GM21786 (cell line): Measurements from ENCODE around the gene ADRA2C.

Experiments
- ATAC-seq: cut with Tn5 transposase; IDR thresholded peaks from one replicate; pipeline ENCODE4 v1.9.1; 2021; ENCODE audit not compliant: unreplicated experiment

The ADRA2C gene

DNA sequence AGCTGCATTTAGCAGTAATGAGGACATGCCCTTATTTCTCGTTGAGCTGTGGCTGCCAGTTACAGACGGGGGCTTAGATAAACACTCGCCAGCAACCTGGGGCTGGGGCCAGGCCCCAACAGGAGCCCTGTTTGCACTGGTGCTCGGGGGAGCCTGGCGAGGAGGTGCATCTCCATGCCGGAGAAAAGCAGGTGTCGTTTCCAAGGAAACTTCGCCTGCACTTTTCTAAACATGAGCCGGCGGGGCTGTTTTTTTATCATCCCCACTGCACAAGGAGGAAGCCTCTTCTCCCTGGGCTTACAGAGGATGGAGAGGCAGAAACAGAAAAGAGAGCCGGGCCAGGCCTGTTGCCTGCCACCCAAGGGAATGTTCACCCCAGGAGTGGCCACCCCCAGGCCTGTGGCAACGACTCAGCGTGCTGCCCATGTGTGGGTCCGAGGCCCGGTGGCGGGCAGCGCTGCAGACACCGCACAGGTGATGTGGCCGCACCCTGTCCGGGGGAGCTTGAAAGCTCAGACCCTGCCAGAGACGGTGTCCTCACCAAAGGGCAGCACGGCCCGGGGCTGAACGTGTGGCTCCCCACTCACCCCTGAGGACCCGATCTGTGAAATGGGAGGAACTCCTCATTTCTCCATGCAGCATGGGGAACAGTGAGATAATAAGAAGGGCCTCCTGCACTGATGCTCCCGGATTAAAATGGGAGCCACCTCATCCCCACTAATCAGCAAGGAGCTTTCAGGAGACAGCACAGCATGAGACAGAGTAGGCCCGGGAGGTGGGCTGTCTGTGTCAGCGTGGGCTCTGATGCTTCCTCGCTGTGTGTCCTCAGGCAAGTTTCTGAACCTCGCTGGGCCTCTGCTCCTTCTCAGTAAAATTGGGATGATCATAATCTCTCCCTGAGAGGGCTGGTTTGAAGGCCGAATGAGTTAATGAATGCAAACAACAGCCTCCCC is 33.8 kb upstream of the ADRA2C start:
- no peak for ATAC-seq

GRCh38 chr4:3733195-3733594 is 33.0 kb upstream of the ADRA2C start:
- no peak for ATAC-seq

- no peak for ATAC-seq
Observed at GRCh38 chr4:3735196-3735595, 31.0 kb upstream of the ADRA2C start.

GRCh38 chr4:3736290-3736689 is 29.9 kb upstream of the ADRA2C start:
- ATAC-seq, result no peak

GRCh38 chr4:3736806-3737205 is 29.4 kb upstream of the ADRA2C start:
- ATAC-seq, result no peak

DNA sequence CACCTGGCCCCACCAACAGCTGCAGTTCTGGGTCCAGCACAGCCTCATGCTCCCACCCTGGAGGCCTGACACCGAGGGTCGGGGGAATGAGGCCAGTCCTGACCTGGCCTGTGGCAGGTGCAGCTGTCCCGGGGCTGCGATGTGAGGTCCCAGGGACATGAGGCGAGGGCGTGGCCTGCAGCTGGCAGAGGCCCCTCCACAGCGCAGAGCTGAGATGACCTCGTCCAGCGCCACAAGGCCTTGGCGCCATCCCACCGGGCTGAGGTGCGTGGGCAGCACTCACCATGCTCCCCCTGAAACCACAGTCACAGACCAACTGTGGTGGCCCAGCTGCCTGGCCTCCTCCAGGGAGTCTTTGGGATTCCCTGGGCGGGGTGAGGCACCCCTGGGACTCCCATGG is 26.6 kb upstream of the ADRA2C start:
- no peak for ATAC-seq

DNA sequence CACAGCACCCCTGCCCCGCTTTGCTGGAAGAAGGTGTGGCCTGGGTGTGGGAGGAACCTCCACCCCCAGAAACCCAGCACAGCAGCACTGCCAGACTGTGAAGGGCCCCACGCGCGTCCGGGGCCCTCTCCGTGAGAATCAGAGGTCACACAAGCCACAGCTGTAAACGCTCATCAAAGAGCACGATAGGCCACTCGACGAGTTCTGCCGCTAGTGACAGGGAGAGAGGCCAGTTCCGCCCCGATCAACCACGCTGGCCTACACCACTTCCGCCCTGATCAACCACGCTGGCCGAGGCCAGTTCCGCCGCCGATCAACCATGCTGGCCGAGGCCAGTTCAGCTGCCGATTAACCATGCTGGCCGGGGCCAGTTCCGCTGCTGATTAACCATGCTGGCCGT is 25.9 kb upstream of the ADRA2C start:
- ATAC-seq, result no peak

GRCh38 chr4:3741217-3742011 is 24.8 kb upstream of the ADRA2C start:
- ATAC-seq, result no peak

GRCh38 chr4:3742610-3743009 is 23.6 kb upstream of the ADRA2C start:
- ATAC-seq, result no peak

- no peak for ATAC-seq
Observed at GRCh38 chr4:3744232-3744631, 22.0 kb upstream of the ADRA2C start.

GRCh38 chr4:3744901-3745300 is 21.3 kb upstream of the ADRA2C start:
- ATAC-seq, result no peak

DNA sequence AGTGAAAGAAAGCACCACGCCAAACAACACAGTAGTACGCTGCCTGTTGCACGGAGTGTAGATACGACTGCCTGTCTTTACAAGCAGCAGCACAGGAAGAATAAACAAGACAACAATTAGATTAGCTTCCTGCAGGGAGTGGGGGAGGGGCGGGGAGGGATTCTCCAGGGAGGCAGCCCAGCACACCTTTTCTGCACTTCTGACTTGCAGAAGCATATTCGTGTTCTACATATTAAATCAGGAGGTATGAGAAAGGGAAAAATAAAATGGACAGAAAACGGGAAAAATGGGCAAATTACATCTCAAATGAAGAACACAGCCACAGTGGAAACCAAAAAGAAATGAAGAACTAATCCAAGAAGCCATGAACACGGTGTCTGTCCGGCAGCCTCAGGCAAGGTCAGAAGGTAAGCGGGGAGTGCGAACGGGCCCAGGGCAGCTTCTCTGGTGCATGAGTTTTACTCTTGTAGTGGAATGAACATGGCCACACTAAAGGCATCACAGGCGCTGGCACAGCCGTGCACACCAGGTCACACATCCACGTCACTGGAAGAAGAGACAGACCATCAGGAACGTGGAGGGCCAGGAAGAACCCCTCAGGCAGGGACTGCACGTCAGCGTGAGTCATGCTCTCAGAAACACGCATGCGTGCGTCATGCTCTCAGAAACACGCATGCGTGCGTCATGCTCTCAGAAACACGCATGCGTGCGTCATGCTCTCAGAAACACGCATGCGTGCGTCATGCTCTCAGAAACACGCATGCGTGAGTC is 20.1 kb upstream of the ADRA2C start:
- no peak for ATAC-seq

DNA sequence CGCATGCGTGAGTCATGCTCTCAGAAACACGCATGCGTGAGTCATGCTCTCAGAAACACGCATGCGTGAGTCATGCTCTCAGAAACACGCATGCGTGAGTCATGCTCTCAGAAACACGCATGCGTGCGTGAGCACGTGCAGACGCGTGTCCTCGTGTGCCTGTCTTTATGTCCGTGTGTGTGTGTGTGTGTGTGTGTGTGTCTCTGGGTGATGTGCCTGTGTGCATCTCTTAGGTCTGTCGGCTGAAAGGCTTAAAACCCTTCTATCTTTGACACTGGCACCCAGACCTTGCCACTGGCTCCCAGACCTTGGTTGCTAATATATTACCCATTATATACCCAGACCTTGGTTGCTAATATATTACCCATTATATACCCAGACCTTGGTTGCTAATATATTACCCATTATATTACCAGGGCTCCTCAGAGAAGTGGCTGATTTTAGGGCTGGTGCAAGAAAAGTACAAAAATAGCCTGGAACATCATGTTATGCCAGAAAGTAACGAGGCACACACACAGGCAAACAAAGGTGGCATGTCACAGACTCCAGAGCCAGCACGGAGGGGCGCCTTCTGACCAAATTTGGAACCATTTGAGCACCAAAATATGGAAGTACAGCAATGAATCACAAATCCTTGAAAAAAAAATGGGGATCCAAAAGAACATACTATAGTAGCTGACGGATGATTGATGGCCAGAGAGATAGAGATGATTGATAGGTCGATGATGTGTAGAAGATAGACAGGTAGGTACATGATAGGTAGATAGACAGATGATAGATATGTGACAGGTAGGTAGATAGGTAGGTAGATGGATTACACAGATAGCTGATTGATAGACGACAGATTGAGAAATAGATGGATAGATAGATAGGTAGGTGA is 19.2 kb upstream of the ADRA2C start:
- ATAC-seq, result no peak

GRCh38 chr4:3747581-3747904 is 18.6 kb upstream of the ADRA2C start:
- ATAC-seq, result no peak

DNA sequence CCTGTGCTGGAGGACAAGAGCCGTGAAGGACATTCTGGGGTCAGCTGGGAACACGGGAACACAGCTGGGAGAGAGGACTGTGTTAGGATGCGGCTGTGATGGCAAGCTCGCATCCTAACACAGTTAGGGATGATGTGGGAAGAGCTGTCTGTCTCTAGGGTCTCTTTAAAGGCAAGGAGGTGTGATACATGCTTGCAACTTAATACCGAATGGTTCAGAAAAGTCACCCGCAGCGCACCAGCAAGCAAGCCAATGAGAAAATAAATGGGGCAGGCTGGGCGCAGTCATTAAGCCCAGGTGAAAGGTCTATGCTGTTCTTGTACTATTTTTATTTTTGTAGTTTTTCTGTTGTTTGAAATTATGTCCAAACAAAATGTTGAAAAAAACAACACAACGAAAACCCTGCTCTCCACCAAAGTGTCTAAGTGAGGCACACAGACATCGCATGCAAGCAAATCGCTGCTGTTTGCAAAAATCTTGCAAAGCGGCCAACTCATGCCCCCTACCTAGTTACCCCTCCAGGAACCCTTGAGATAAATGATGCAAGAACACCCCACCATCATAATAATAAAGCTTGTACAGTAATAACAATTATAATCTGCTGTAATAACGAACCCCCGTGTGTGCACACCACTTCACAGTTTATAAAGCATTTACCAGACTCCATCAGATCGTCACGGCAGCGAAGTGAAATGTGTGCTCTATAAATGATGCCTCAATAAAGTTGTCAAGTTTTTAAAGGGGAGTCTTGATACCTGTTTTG is 17.9 kb upstream of the ADRA2C start:
- ATAC-seq, result no peak

DNA sequence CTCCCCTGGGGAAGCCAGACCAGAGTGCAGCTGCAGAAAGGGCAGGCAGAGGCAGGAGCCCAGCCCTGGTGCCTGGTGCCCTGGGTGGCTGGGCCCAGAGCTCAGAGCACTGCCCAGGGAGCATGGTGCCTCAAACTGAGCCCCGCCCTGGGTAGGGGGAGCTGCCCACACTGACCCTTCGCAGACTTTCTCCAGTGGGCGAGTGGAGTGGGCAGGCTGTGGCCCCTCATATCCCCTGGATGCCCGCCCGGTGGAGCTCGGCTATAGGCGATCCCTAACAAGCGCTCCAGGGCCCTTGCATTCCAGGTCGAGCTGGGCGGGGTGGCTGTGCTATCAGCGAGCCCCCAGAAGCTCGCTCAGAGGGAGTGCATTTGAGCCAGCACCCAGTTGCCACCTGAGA is 17.1 kb upstream of the ADRA2C start:
- ATAC-seq, result no peak

DNA sequence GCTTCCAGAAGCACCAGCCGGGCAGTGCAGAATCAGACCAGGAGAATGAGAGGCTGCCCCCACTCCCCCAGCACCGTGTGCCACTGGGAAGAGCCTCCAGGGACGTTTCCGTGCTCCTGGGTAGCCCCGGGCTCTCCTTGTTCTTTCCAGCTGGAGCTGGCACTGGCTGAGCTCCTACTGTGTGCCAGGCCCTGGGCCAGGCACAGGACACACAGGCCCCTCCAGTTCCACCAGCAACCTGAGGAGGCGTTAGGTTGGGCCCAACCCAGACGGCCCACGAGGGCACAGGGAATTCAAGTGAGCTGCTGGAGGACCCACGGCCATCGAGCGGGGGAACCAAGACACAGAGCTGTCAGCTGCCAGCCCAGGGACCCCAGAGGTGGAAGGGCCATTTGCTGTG is 15.9 kb upstream of the ADRA2C start:
- ATAC-seq, result no peak

DNA sequence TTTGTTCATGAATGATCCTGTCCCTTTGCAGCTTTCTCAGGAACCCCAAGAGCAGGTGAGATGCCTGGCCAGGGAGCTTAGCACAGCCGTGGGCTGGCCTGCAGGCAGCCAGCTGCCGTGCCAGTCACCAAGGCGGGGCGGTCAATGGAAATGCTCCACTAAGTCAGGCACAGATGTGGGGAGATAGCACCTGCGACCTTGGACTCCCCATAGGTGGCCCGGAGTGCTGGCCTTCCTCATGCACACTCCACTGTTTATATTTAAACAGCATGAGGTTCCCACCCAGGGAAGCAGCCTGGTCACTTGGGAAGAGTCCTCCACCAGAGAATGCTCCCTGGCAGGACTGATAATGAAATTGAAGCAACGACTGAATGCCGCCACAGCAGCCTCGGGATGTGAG is 14.2 kb upstream of the ADRA2C start:
- ATAC-seq, result no peak

GRCh38 chr4:3753726-3754412 is 12.3 kb upstream of the ADRA2C start:
- ATAC-seq, result no peak
